GM06990 (cell line): Measurements from ENCODE around the gene OR7D2.

Source experiments
- DNase-seq: peaks from one replicate; pipeline ENCODE4 v3.0.0-alpha.2; 2011; ENCODE audit not compliant: insufficient read length; ENCODE audit errors: extremely low read depth
- H3K27me3 ChIP-seq: replicated peaks from 2 replicates; pipeline ENCODE4 v1.6.0; 2011; ENCODE audit warnings: low read length; ENCODE audit not compliant: control insufficient read depth, insufficient read depth
- H3K36me3 ChIP-seq: 2 replicates; pipeline ENCODE4 v1.5.1; 2011; ENCODE audit warnings: low read length; ENCODE audit not compliant: control insufficient read depth, insufficient read depth
- H3K4me3 ChIP-seq: replicated peaks from 2 replicates; pipeline ENCODE4 v1.5.1; 2011; ENCODE audit warnings: low read depth, mild to moderate bottlenecking, control low read depth, low read length
- CTCF ChIP-seq: IDR thresholded peaks from 2 replicates; pipeline ENCODE4 v1.5.1; 2011; ENCODE audit warnings: low read length, control low read depth, mild to moderate bottlenecking, inconsistent platforms; ENCODE audit not compliant: insufficient read depth, poor library complexity, severe bottlenecking

The OR7D2 gene

GRCh38 chr19:9144920-9145319 is 33.9 kb upstream of the OR7D2 start:
- TF ChIP-seq CTCF, result no peak
- no peaks in the 10 kb centered on the region for H3K27me3 ChIP-seq
- no peak overlapping the region for H3K4me3 ChIP-seq
- peaks cover 8% of the 10 kb centered on the region for H3K36me3 ChIP-seq
- DNase-seq, result no peak

- Histone ChIP-seq H3K27me3 (no peaks in the 10 kb centered on the region), H3K36me3 (peaks cover 8% of the 10 kb centered on the region), H3K4me3 (no peak overlapping the region)
- DNase-seq, result no peak
- no peak for TF ChIP-seq CTCF
Measured at GRCh38 chr19:9146882-9147281, 31.9 kb upstream of the OR7D2 start.

- TF ChIP-seq CTCF, result no peak
- Histone ChIP-seq H3K27me3 (no peaks in the 10 kb centered on the region), H3K4me3 (no peak overlapping the region), H3K36me3 (peaks cover 13% of the 10 kb centered on the region)
- DNase-seq, result no peak
Measured at GRCh38 chr19:9148697-9149096, 30.1 kb upstream of the OR7D2 start.

- DNase-seq, result no peak
- Histone ChIP-seq H3K4me3 (no peak overlapping the region), H3K27me3 (no peaks in the 10 kb centered on the region), H3K36me3 (peaks cover 13% of the 10 kb centered on the region)
- TF ChIP-seq CTCF, result no peak
Measured at GRCh38 chr19:9149997-9150396, 28.8 kb upstream of the OR7D2 start.

- no peak for DNase-seq
- H3K4me3 ChIP-seq, result no peak overlapping the region
- peaks cover 15% of the 10 kb centered on the region for H3K36me3 ChIP-seq
- no peaks in the 10 kb centered on the region for H3K27me3 ChIP-seq
- no peak for TF ChIP-seq CTCF
Measured at GRCh38 chr19:9150650-9151049, 28.1 kb upstream of the OR7D2 start.

GRCh38 chr19:9151367-9151766 is 27.4 kb upstream of the OR7D2 start:
- Histone ChIP-seq H3K36me3 (peaks cover 18% of the 10 kb centered on the region), H3K4me3 (no peak overlapping the region), H3K27me3 (no peaks in the 10 kb centered on the region)
- DNase-seq, result no peak
- no peak for TF ChIP-seq CTCF
